T47D (cell line): ENCODE results near the gene KIAA0513.

Experiments
- DNase-seq, 2 experiments: peaks; one replicate each; pipeline versions ENCODE4 v3.0.0 to v3.0.0-alpha.2; 2011 to 2012; ENCODE audit warnings: low read depth in 1 of 2, low spot score in 1 of 2
- JUND ChIP-seq: IDR thresholded peaks from 2 replicates; pipeline ENCODE4 v1.6.1; 2012; ENCODE audit warnings: low read depth
- in situ Hi-C: cut with HindIII; loops from 2 replicates; pipeline ENCODE4 v1.10.0; 2016; ENCODE audit warnings: low sequenced_read_pairs, low pct_unique_long_range_greater_than_20kb

Gene KIAA0513

DNA sequence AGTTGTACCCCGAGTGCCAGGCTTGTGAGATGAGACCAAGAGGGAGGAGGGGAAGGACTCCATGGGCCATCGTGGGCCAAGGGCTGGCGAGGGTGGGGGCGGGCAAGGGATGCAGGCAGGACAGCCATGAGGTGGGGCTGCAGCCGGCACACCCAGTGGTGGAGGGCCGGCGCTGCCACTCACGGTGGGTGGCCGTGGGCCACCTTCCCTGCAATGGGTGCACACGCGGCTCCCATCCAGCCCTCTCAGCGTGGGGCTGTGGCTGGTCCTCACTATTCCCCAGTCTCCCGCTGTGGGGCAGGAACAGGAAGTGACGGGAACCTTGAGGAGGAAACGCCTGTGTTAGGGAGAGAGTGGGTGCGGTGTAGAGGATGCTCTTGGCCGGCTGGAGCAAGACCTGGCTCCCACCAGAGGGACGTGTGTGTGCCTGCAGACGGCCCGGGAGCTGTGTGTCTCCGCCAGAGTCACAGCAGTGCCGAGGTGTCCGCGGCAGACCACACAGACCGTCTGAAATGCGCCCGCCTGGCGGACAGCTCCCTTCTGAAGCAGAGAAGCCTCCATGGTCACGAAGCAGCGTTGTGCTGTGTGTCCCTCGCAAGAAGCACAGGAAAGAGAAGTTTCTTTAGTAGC is 61.1 kb downstream of the KIAA0513 start:
- DNase-seq = no peak
- in situ Hi-C loops = no loop called here
- no peak for TF ChIP-seq JUND

GRCh38 chr16:85089525-85089924 is 61.9 kb downstream of the KIAA0513 start:
- in situ Hi-C loops = no loop called here
- no peak for TF ChIP-seq JUND
- no peak for DNase-seq

GRCh38 chr16:85090181-85090580 is 62.6 kb downstream of the KIAA0513 start:
- DNase-seq = no peak
- in situ Hi-C loops = no loop called here
- no peak for TF ChIP-seq JUND

DNA sequence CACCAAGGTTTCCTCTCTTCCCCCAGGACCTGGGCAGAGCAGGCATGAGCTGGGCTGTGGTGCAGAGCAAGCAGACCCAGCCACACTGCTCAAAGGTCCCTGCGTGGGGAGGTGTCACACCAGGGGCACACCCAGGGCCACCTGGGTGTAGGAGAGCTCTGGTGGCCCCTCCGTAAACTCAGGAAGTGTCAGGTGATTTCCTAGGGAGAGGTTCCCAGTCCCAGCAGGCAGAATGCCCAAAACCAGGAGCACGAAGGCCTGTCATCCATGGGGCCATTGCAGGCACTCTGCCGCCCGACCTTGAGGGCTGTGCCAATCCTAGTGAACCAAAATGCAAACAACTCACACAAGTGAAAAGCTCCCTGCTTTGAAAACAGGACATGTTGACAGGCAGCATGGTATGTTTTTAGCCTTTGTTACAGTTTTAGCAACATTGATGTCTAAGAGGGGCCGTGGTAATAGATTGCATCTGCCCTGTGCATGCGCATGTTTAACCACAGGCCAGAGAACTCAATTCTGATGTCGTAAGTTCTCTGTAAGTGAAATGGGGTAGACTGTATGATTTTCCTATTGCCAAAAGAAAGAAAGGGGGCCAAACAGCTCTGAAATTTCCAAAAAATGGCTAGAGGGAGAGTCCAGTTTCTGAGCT is 63.4 kb downstream of the KIAA0513 start:
- DNase-seq = no peak
- in situ Hi-C loops = no loop called here
- no peak for TF ChIP-seq JUND

DNA sequence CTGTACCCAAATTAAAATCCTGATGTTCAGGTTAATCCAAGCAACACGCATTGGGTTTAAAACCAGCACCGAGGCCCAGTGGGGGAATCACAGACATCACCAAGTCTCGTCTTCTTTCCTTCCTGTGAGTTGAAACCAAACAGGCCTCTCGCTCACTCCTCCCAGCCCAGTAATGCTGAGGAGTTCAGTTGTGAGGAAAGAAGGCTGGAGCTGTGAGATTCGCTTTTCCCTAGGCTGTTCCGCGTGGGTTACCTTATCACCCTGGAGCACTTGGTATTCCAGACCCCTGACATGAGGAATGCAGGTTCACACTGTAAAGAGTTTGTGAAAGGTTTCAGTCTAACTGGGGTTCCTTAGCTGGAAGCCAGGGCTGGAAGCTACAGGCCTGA is 63.9 kb downstream of the KIAA0513 start:
- TF ChIP-seq JUND = no peak
- DNase-seq = no peak
- in situ Hi-C loops = no loop called here

DNA sequence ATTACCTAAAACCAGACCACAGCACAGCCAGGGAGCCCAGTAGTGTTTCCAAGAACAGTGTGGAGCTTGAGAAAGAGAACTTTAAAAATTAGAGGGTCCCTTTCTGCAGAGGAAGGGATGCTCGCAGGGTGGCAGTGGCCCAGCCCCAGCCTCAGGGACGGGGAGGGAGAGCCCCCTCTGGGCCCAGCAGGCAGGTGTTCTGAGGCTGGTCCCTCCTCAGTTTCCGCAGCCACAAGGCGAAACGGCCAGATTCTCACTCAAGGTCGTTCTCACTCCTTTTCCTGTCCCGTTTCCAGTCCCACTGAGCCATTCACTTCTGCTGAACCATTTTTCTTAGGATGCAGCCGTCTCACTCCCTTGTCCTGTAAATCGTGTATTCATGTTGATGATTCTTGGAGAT is 64.7 kb downstream of the KIAA0513 start:
- in situ Hi-C loops = no loop called here
- DNase-seq = no peak
- no peak for TF ChIP-seq JUND

DNA sequence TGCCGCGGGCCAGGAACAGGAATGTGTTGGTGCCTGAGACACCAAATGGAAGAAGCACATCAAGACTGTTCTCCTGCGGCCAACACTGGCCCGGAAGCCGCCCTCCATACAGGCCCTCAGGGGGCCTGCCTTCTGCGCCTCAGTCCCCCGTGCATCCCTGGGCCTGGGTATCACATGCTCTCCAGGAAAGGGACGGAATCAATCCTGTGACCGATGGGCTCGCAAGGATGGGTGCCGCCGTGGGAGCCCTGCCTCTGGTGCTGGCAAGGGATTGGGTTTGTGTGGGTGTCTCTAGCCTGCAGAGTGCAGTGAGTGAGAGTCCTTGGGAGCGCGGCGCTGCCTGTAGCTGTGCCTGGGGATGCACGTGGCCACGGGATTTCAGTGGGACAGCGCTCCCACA is 65.3 kb downstream of the KIAA0513 start:
- no peak for DNase-seq
- no peak for TF ChIP-seq JUND
- in situ Hi-C loops = no loop called here

DNA sequence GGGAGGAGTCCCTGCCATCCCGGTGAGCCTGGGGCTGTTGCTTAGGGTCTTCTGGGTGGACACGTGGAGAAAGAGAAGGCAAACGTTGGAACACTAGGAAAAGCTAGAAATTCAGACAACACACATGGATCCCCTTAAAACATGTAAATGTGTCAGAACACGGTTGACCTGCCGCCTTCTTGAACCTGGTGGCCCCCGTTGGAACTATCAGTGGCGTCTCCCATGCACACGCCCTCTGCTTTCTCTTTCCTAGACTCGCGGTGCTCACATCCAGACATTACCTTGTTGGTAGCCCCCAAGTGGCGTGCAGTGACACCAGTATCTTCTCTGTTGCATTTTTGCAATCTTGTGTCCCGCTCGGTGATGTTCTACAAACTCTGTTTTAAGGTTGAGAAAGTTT is 66.1 kb downstream of the KIAA0513 start:
- no peak for DNase-seq
- TF ChIP-seq JUND = no peak
- in situ Hi-C loops = no loop called here

- DNase-seq = no peak
- no peak for TF ChIP-seq JUND
- in situ Hi-C loops = no loop called here
These were observed 66.7 kb downstream of the KIAA0513 start for GRCh38 chr16:85094176-85094805.

DNA sequence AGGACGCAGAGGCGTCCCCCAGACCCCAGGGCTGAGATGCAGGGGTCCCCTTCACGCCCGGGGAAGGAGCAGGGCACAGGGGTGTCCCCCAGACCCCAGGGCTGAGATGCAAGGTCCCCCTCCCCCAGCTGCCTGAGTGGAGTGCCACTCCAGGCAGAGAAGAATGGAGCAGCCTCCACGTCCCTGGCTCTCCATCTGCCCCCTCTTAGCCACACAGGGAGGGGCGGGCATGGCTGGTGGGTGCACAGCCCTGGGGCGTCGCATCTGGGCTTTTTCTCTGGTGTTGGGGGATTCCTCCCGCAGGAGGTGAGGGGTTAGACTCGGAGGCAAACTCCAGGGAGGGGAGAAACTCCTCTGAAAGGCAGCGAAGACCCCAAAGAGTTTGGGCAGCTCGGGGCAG is 67.2 kb downstream of the KIAA0513 start:
- TF ChIP-seq JUND = no peak
- in situ Hi-C loops = no loop called here
- DNase-seq = no peak

GRCh38 chr16:85096921-85097320 is 69.3 kb downstream of the KIAA0513 start:
- DNase-seq = no peak
- in situ Hi-C loops = no loop called here
- TF ChIP-seq JUND = no peak

- no peak for DNase-seq
- TF ChIP-seq JUND = no peak
- in situ Hi-C loops = no loop called here
These were observed 71.0 kb downstream of the KIAA0513 start for GRCh38 chr16:85098565-85098964.

DNA sequence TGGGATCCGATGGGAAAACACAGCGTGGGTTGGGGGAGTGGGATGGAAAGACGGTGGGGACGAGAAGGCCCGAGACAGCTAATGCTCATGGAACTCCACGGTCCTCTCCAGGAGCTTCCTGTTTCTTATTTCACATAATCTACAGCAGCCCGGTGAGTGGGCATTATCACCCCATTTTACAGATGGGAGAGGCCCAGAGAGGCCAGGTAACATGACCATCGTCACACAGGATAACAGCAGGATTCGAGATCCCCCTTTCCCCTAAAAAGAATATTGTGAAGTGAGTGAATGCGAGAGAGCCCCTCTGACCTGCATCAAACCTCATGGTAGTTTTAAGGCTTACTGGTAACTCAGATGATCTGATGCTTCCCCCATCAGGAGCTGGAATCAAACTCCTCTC is 72.7 kb downstream of the KIAA0513 start:
- in situ Hi-C loops = no loop called here
- TF ChIP-seq JUND = no peak
- DNase-seq = no peak

DNA sequence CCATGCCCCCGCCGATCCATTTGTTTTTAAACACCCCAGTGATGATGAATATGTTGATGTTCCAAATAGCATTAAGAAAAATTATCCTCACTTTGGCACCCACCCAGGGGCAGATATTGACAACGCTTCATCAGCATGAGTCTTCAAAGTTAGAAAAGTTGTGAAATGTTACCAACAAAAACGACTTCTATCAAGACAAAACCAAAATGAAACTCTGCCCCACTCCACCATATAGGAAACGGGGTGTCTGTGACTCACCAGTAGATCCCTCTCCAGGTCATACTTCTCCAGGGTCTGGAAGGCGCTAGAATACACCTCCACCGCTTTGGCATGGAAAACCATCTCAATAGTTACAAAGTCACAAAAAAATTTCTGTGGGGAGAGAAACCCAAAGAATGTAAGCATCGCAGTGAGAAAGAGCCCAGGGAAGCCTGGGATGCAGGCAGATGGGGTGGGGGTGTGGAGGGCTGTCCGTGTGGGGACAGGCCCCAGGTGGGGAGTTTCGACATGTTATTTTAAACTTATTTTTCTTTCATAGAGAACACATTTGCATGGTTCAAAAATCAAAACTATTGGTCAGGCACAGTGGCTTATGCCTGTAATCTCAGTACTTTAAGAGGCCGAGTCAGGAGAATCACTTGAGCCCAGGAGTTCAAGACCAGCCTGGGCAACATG is 74.5 kb downstream of the KIAA0513 start:
- TF ChIP-seq JUND = no peak
- in situ Hi-C loops = no loop called here
- DNase-seq = no peak
